Naive thymus-derived CD4-positive, alpha-beta T cell (primary cell): Measurements from ENCODE around the gene CCDC187. TPM values are rescaled to one million over a fixed set of nuclear protein-coding genes. Genes with fewer than 3 reads are reported as not detected.

ENCODE experiments used
- ATAC-seq: fragments of 150-1000 bp; cut with Tn5 transposase; 2 replicates; pipeline ENCODE4 v1.10.0; 2021; ENCODE audit warnings: mild to moderate bottlenecking, moderate library complexity
- CTCF ChIA-PET: fragments of 350-600 bp; sonication (Branson Sonifier 250); formaldehyde crosslinking; loops from one replicate; lab custom pipeline; 2021; ENCODE audit warnings: antibody characterized with exemption; lab: Charles Lee
- POLR2A ChIA-PET: fragments of 350-600 bp; sonication (Branson Sonifier 250); formaldehyde crosslinking; loops from one replicate; lab custom pipeline; 2021; ENCODE audit warnings: antibody characterized with exemption, inconsistent platforms; lab: Charles Lee
- DNase-seq, 9 donors: peaks; one replicate each; pipeline versions ENCODE4 v3.0.0 to v3.0.0-alpha.2; 2020 to 2022; ENCODE audit warnings: mixed read lengths in 1 of 9
- H3K27ac ChIP-seq: one replicate; pipeline ENCODE4 v1.7.0; 2013; ENCODE audit warnings: mild to moderate bottlenecking, low read depth, low read length, moderate library complexity
- H3K27me3 ChIP-seq, 2 donors: one replicate each; pipeline ENCODE4 v1.7.0; 2013; ENCODE audit warnings: low read length in 2 of 2, mild to moderate bottlenecking in 2 of 2, moderate library complexity in 2 of 2; ENCODE audit not compliant: control insufficient read depth in 2 of 2, insufficient read depth in 2 of 2
- H3K36me3 ChIP-seq, 3 experiments: 1 replicate in 2 of 3; 2 replicates in 1 of 3; pipeline ENCODE4 v1.7.0; 2013; ENCODE audit warnings: low read length in 3 of 3, mild to moderate bottlenecking in 3 of 3, moderate library complexity in 1 of 3; ENCODE audit not compliant: insufficient read depth in 3 of 3, control insufficient read depth in 2 of 3
- H3K4me1 ChIP-seq, 2 donors: one replicate each; pipeline ENCODE4 v1.7.0; 2013; ENCODE audit warnings: low read length in 2 of 2, mild to moderate bottlenecking in 2 of 2, moderate library complexity in 1 of 2; ENCODE audit not compliant: control insufficient read depth in 2 of 2, insufficient read depth in 2 of 2
- H3K4me3 ChIP-seq: 2 replicates; pipeline ENCODE4 v1.7.0; 2013; ENCODE audit warnings: mild to moderate bottlenecking, low read length
- H3K9me3 ChIP-seq, 3 experiments: 1 replicate in 2 of 3; 2 replicates in 1 of 3; pipeline ENCODE4 v1.7.0; 2013; ENCODE audit warnings: low read length in 3 of 3; ENCODE audit not compliant: control insufficient read depth in 2 of 3
- H3K27ac Mint-ChIP-seq, 9 donors: one replicate each; pipeline ENCODE4 v1.8.0; 2020 to 2022; ENCODE audit warnings: mixed read lengths in 9 of 9, mild to moderate bottlenecking in 8 of 9, moderate library complexity in 5 of 9, inconsistent platforms in 2 of 9
- H3K27me3 Mint-ChIP-seq, 5 donors: one replicate each; pipeline ENCODE4 v1.8.0; 2021 to 2022; ENCODE audit warnings: mixed read lengths in 5 of 5, mild to moderate bottlenecking in 1 of 5
- H3K36me3 Mint-ChIP-seq, 5 donors: one replicate each; pipeline ENCODE4 v1.8.0; 2020 to 2022; ENCODE audit warnings: mixed read lengths in 5 of 5, mild to moderate bottlenecking in 3 of 5, inconsistent platforms in 1 of 5
- H3K4me1 Mint-ChIP-seq, 7 donors: one replicate each; pipeline ENCODE4 v1.8.0; 2020 to 2022; ENCODE audit warnings: mixed read lengths in 7 of 7, mild to moderate bottlenecking in 3 of 7, inconsistent platforms in 1 of 7
- H3K4me3 Mint-ChIP-seq, 10 donors: one replicate each; pipeline ENCODE4 v1.8.0; 2020 to 2022; ENCODE audit warnings: mild to moderate bottlenecking in 10 of 10, mixed read lengths in 10 of 10, moderate library complexity in 6 of 10, inconsistent platforms in 2 of 10
- H3K9me3 Mint-ChIP-seq, 11 donors: one replicate each; pipeline ENCODE4 v1.8.0; 2020 to 2022; ENCODE audit warnings: mixed read lengths in 11 of 11, mild to moderate bottlenecking in 4 of 11, inconsistent platforms in 1 of 11, moderate library complexity in 1 of 11
- intact Hi-C, 2 donors: fragments of 100-400 bp; cut with micrococcal nuclease; formaldehyde crosslinking; loops; one replicate each; pipeline ENCODE4 v1.15.1; 2023
- polyA plus RNA-seq, 2 donors: library from polyadenylated mRNA; unstranded; fragments of 300-500 nt; fragmentation: Illumina TruSeq; gene quantifications; one replicate each; pipeline ENCODE4 v1.2.3, GENCODE V29; 2021
- total RNA-seq, 6 experiments: library from RNA in 5 of 6; stranded (reverse) in 5 of 6; gene quantifications; 1 replicate in 5 of 6; 2 replicates in 1 of 6; pipeline ENCODE4 v1.2.3 and lab custom pipeline; 2021 to 2026

The CCDC187 gene
- total and polyA plus RNA-seq, 7 experiments from 2014 or later, result 0.10 TPM; not detected in 6

DNA sequence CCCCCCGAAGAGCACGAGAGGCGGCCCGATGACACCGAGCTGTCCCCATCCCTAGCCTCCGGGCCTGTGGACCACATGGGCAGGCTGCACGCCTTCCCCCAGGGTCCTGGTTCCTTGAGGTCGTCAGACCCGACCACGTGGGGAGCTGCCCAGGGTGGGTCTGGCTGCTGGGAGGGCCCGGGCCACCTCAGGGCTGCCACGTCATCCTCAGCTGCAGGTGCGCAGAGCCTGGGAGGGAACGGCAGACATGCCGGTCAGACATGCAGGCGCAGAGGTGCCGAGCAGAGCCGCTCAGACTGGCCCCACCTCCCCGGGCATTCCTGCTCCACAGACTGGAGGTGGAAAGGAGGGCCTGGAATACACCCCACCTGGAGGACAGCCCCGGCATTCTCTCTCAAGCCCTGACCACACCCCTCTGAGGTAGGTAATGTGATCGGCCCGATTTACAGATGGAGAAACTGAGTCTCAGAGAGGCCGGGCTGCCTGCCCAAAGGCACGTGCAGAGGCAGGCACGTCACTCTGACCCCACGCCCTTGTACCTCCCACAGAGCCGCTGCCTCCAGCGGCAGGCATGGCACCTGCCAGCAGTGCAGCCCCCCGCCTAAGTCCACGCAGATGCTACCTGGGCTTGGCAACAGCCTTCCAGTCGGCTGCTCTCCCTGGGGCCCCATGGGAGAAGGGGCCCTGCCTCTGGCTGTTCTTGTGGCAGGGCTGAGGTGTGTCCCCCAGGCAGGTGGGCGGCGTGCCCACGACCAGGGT, 649 bp downstream of the CCDC187 start:
- Histone ChIP-seq H3K4me1 (no peaks in the 10 kb centered on the region), H3K4me3 (no peak overlapping the region), H3K9me3 (no peaks in the 10 kb centered on the region), H3K27me3 (no peaks in the 10 kb centered on the region), H3K36me3 (no peaks in the 10 kb centered on the region), H3K27ac (no peak overlapping the region)
- ATAC-seq, result no peak
- DNase-seq, result no peak
- Mint-ChIP-seq H3K9me3 (no peaks in the 10 kb centered on the region), H3K4me1 (peaks cover 0 to 5% (median 0%) of the 10 kb centered on the region in 7 donors), H3K27me3 (peaks cover 0 to 3% (median 0%) of the 10 kb centered on the region in 5 donors), H3K36me3 (no peaks in the 10 kb centered on the region), H3K4me3 (no peak overlapping the region), H3K27ac (no peak overlapping the region)
- CTCF ChIA-PET, result no interaction called here
- intact Hi-C loops, result no loop called here
- POLR2A ChIA-PET, result no interaction called here

DNA sequence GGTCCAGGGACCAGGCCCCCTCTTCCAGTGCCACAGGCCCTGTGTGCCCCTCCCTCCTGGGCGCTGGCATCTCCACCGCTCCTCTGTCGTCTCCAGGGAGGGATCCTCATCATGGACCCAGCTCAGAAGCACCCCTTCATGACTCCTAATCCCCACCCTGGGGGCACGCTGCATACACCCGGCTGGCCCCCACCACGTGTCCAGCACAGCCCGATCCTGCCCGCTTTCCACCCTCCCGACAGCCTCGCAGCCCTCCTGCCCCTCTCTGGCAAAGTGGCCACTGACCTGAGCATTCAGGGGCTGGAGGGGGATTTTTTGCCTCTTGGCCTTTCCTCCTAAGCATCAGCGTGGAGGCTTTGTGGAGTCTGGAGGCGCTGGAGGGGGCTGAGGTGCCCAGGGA, 1.4 kb downstream of the CCDC187 start:
- CTCF ChIA-PET, result no interaction called here
- H3K27me3 Mint-ChIP-seq, result peaks cover 0 to 3% (median 0%) of the 10 kb centered on the region in 5 donors
- no peak overlapping the region for H3K27ac Mint-ChIP-seq
- H3K9me3 Mint-ChIP-seq, result no peaks in the 10 kb centered on the region
- peaks cover 0 to 5% (median 0%) of the 10 kb centered on the region in 7 donors for H3K4me1 Mint-ChIP-seq
- Histone ChIP-seq H3K27me3 (no peaks in the 10 kb centered on the region), H3K4me3 (no peak overlapping the region), H3K36me3 (no peaks in the 10 kb centered on the region), H3K4me1 (no peaks in the 10 kb centered on the region), H3K9me3 (no peaks in the 10 kb centered on the region), H3K27ac (no peak overlapping the region)
- no peak overlapping the region for H3K4me3 Mint-ChIP-seq
- ATAC-seq (no peak), DNase-seq (no peak)
- H3K36me3 Mint-ChIP-seq, result no peaks in the 10 kb centered on the region
- intact Hi-C loops, result no loop called here
- POLR2A ChIA-PET, result no interaction called here

DNA sequence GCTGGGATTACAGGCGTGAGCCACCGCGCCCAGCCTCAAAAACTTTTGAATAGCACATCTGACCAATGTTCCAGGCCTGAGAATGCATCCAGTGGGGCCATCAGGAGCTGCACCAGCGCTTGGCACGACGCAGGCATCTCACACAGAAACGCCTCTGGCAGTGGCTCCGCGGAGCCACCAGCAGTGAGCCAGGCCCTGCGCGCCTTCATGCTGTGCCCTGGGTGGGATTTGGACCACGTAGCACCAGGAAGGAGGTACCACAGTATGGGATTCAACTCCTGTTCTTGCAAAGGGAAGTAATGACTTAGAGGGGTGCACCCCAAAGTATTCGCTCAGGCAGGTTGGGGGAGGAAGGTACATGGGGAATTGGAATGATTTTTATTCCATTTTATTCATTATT, 3.0 kb downstream of the CCDC187 start:
- Mint-ChIP-seq H3K4me1 (no peaks in the 10 kb centered on the region), H3K36me3 (no peaks in the 10 kb centered on the region)

DNA sequence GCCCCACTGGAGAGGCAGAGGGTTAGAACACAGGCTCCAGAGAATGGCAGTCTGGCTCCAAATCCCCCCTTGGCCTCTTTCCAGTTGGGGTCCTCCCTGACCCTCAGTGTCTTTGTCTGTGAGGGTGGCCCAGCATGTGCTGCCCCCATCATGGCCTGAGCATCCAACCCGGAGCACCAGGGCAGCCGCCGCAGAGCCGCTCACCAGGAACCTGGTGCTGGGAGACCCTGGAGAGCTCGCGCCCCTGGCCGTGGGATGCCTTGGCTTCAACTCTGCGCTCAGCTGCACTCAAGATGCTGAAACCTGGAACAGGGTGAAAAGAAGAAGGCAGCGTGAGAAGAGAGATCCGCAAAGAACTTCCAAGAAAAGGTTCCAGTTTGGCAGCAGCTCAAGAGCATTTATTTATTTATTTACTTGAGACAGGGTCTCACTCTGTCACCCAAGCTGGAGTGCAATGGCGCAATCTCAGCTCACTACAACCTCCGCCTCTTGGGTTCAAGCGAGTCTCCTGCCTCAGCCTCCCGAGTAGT, 3.8 kb downstream of the CCDC187 start:
- CTCF ChIA-PET, result interaction anchor here (0.6 to 0.9 kb wide), 3 partner anchors 12 to 1077 kb away, joined by 3 to 4 read pairs (median 3); no protein-coding TSS in a partner anchor
- H3K9me3 ChIP-seq, result no peaks in the 10 kb centered on the region
- no peak for ATAC-seq
- no peak overlapping the region for H3K27ac ChIP-seq
- intact Hi-C loops, result no loop called here
- no peaks in the 10 kb centered on the region for H3K4me1 ChIP-seq
- no peaks in the 10 kb centered on the region for H3K36me3 Mint-ChIP-seq
- no peak overlapping the region for H3K27ac Mint-ChIP-seq
- H3K4me3 ChIP-seq, result no peak overlapping the region
- H3K36me3 ChIP-seq, result no peaks in the 10 kb centered on the region
- no peaks in the 10 kb centered on the region for H3K4me1 Mint-ChIP-seq
- no peak overlapping the region for H3K4me3 Mint-ChIP-seq
- no peaks in the 10 kb centered on the region for H3K27me3 ChIP-seq
- POLR2A ChIA-PET, result no interaction called here
- no peak for DNase-seq
- H3K9me3 Mint-ChIP-seq, result no peaks in the 10 kb centered on the region
- H3K27me3 Mint-ChIP-seq, result peaks cover 0 to 3% (median 0%) of the 10 kb centered on the region in 5 donors

More for the DNA sequence above, 3.0 kb downstream of the CCDC187 start:
- Mint-ChIP-seq H3K4me3 (no peak overlapping the region), H3K27me3 (peaks cover 0 to 3% (median 0%) of the 10 kb centered on the region in 5 donors), H3K9me3 (no peaks in the 10 kb centered on the region), H3K27ac (no peak overlapping the region)
- Histone ChIP-seq H3K27me3 (no peaks in the 10 kb centered on the region), H3K4me3 (no peak overlapping the region), H3K9me3 (no peaks in the 10 kb centered on the region), H3K4me1 (no peaks in the 10 kb centered on the region), H3K36me3 (no peaks in the 10 kb centered on the region), H3K27ac (no peak overlapping the region)
- DNase-seq (no peak), ATAC-seq (no peak)
- ChIA-PET CTCF (interaction anchor here (0.6 kb wide), 1 partner anchor 1076 kb away, joined by 3 read pairs; no protein-coding TSS in a partner anchor), POLR2A (no interaction called here)
- intact Hi-C loops, result no loop called here

DNA sequence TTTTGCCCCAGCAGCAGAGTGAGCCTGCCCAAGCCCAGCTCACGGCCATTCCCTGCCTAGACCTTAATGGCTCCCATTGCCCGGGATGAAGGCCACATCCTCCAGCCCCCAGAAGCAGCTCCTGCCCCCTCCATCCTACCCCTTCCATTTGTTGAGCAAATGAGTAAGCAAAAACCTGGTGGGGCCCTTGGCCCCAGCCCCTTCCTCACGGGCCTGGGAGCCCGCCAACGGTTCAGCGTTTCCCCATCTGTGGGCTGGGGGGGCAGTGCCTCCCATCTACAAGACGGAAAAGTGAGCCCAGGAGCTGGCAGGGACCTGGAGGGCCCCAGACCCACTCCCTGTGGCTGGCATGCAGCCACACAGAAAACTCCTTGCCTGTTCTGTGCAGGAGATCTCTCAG, 4.4 kb downstream of the CCDC187 start:
- no peaks in the 10 kb centered on the region for H3K9me3 Mint-ChIP-seq
- ATAC-seq, result no peak
- CTCF ChIA-PET, result interaction anchor here (0.9 kb wide), 1 partner anchor 12 kb away, joined by 3 read pairs; no protein-coding TSS in a partner anchor

DNA sequence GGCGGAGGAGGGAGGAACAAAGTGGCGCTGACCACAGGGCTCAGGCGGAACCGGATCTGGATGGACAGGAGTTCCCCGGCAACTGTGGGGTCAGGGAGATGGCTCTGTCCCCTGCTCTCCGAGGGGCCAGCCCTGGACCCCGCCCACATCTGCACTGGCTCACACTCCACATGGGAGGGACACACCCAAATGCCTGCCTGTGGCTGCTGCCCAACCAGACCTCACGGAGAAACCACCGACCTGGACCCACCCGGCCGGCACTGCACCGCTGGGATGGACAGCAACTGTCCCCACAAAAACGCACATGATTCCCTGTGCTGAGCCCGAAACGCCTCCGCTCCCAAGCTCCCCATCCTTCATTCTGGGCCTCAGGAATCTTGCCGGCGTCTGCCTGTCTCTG, 4.8 kb downstream of the CCDC187 start:
- ATAC-seq, result no peak
- CTCF ChIA-PET, result no interaction called here

More for the DNA sequence above, 4.4 kb downstream of the CCDC187 start:
- H3K27me3 ChIP-seq, result no peaks in the 10 kb centered on the region
- H3K4me1 ChIP-seq, result no peaks in the 10 kb centered on the region
- intact Hi-C loops, result no loop called here
- Mint-ChIP-seq H3K27me3 (peaks cover 0 to 3% (median 0%) of the 10 kb centered on the region in 5 donors), H3K4me1 (no peaks in the 10 kb centered on the region), H3K4me3 (no peak overlapping the region), H3K27ac (no peak overlapping the region), H3K36me3 (no peaks in the 10 kb centered on the region)
- no peak for DNase-seq
- POLR2A ChIA-PET, result no interaction called here
- H3K4me3 ChIP-seq, result no peak overlapping the region
- H3K36me3 ChIP-seq, result no peaks in the 10 kb centered on the region
- H3K9me3 ChIP-seq, result no peaks in the 10 kb centered on the region
- H3K27ac ChIP-seq, result no peak overlapping the region

More for the DNA sequence above, 4.8 kb downstream of the CCDC187 start:
- Histone ChIP-seq H3K27ac (no peak overlapping the region), H3K27me3 (no peaks in the 10 kb centered on the region), H3K4me1 (no peaks in the 10 kb centered on the region), H3K4me3 (no peak overlapping the region), H3K9me3 (no peaks in the 10 kb centered on the region), H3K36me3 (no peaks in the 10 kb centered on the region)
- Mint-ChIP-seq H3K36me3 (no peaks in the 10 kb centered on the region), H3K27me3 (peaks cover 0 to 3% (median 0%) of the 10 kb centered on the region in 5 donors), H3K27ac (no peak overlapping the region), H3K4me3 (peak overlapping the region in 1 of 10 donors; percentile 29), H3K4me1 (no peaks in the 10 kb centered on the region), H3K9me3 (no peaks in the 10 kb centered on the region)
- intact Hi-C loops, result no loop called here
- POLR2A ChIA-PET, result no interaction called here
- no peak for DNase-seq
